Measurements from ENCODE around the gene OR2Z1.

The OR2Z1 gene

DNA sequence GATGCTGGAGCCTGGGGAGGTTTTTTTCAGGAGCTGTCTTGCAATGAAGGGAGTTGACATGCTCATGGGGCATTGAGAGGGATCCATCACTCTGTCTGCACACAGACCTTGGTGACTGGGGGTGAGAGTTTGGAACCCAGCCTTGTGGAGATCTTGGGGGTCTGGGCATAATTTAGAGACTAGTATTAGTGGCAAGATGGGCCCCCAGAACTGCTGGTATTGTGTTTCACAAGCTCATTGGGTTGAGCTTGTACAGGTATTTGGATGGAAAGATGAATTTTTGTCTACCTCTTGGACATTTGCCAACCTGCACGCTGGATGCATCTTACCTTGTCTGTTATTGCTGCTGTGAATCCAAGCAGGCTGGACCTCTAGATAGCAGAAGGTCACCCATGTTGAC is at the start of gene OR2Z1:
Gene OR2Z1 (plus strand): TSS at position 301 of the 400 bp plus-strand sequence. CDS start 9,395 bp downstream, outside the sequence.
- no peak for DNase-seq

DNA sequence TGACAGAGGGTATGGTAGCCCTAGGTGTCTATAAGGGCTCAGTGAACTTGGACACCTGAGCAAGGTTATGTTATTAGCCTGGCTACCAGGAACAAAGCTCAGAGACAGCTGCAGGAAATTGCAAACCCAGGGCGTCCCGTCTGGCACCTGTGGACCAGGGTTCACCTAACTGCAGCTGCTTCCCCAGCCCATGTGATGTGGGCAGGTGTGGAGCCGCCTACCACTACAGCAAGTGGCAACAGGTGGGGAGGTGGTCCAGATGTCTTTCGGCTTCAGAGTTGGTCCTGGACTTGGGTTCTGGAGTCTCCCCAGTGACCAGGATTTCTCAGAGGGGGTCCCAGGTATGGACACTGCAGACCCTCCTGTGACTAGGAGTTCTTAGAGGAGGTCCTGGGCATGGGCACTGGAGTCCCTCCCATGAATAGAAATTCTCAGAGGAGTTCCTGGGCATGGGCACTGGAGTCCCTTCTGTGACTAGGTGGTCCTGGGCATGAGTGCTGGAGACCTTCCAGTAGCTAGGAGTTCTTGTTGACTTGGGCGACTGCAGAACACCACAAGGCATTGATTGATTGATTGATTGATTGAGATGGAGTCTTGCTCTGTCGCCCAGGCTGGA is 48.0 kb upstream of the OR2Z1 start:
- DNase-seq: no peak

DNA sequence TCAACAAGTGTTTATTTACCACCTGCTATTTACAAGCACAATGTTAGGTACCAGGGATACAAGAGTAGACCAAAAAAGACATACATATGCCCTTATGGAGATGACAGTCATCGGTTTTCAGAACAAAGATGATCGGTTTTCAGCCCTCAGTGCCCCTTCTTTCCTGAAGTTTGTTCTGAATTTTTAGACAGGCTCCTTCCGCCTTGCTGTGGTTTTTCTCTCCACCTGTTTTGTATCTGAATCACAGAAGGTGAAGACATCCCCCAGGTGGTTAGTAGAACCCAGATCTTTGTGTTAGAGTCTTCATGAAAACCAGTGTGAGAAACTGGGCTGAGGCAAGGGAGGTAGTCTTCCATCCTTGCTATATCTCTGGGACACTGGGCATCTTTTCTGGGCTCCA is 46.4 kb upstream of the OR2Z1 start:
- DNase-seq: no peak

GRCh38 chr19:8678244-8678807 is 43.1 kb upstream of the OR2Z1 start:
- no peak for DNase-seq

- no peak for DNase-seq
Measured at GRCh38 chr19:8680676-8681344, 40.6 kb upstream of the OR2Z1 start.

- DNase-seq: no peak
Measured at GRCh38 chr19:8681345-8682029, 39.9 kb upstream of the OR2Z1 start.

DNA sequence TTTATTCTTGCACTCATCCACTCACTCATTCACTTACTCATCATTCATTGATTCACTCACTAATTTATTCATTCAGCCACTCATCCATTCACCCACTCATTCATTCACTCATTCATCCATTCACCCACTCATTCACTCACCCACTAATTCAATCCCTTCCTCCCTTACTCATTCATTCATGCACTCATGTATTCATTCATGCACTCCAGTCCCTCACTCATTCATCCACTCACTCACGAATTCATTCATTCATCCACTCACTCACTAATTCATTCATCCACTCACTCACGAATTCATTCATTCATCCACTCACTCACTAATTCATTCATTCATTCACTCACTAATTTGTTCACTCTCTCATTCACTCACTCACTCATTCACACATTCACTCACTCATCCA is 39.0 kb upstream of the OR2Z1 start:
- DNase-seq: no peak

- no peak for DNase-seq
Measured at GRCh38 chr19:8682931-8683330, 38.5 kb upstream of the OR2Z1 start.

DNA sequence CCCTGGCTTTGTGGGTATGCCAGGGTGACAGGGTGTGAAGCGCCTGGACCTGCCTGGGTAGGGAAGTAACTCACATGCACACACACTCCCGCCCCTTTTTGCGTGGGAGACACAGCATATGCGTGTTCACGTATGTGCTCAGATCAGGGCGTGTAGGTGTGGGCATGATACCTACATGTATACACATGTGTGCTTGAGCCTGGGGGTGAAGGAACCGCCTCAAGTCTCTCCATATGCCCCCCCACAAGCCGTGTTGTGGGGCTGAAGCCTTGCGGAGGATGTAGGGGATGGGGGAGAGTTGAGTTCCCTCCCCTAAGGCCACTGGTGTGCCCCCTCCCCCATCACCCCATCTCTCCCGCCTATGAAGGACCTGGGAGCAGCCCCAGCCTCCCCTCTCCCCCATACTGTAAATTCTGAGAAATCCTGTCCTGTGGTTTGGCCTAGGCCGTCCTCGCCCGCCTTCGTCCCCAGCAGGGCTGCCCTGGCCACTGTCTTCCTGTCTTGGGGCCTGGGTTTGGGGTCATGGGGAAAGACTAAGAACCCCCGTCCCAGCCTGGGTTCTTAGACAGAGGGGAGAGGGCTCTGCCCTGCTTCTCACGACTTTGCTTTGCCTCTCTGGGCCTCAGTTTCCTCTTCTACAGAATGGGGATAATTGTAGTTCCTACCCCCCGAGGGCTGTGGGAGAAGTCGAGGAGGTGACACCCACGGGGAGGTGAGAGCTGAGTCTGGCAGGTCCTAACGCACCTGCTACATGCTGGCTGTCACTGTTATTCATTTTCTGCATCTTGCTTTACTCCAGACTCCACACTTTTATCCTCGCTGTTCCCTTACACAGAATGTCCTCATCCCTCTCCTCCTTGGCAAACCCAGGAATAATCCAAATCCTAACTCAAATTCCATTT is 37.2 kb upstream of the OR2Z1 start:
- DNase-seq: no peak

DNA sequence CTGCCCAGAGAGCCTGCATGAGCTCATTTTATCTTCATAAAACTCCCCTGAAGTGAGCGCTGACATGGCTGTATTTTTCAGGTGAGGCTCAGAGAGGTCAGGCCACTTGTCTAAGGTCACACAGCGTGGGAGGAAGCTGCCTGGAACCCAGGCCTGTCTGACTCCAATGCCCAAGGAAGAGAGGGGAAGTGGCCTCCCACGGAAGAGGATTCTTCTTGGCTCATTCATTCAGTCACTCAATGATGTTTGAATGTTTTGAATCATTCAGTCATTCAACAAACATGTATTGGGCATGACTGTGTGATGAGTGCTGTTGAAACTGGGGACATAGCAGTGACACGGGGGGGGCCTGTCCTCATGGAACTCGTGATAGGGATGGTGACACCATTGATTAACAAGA is 34.9 kb upstream of the OR2Z1 start:
- no peak for DNase-seq

GRCh38 chr19:8688930-8689329 is 32.5 kb upstream of the OR2Z1 start:
- DNase-seq: no peak

- DNase-seq: no peak
Measured at GRCh38 chr19:8690753-8691539, 30.5 kb upstream of the OR2Z1 start.

- no peak for DNase-seq
Measured at GRCh38 chr19:8695501-8695900, 25.9 kb upstream of the OR2Z1 start.

DNA sequence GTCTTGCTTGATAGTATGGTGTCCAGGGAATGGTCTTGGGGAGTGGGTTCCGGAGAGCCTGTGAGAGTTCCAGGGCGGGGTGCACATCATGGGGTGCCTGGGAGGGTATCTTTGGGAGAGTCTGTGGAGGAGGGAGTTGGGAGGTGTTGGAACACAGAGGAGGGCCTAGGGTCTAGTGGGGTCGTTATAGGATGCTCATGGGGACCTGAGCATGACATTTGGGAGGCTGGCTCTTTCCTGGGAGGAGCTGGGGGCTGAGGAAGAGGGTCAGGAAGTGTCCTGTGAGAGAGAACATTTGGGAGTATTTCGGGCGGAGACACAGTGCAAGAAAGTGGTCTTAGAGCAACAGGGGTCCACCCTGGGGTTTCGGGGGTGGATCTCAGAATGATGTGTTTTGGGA is 25.5 kb upstream of the OR2Z1 start:
- DNase-seq: no peak

DNA sequence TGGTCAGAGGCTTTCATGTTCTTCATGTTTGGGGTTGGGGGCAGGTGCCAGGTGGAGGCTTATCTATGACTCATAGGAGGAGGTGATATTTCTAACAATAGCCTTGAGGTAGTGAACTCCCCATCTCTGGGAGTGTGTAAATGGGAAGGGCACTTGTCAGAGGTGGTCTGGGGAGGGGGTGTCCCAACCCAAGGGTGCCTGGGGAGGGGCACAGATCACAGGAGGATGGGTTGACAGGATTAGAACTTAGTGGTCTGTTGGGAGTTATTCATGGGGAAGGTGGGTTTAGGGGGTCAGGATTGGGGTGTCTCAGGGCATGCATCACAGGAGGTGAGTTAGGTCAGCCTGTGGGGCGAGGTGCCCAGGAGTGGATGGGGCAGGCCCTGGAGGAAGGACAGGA is 24.4 kb upstream of the OR2Z1 start:
- no peak for DNase-seq

- no peak for DNase-seq
Measured at GRCh38 chr19:8697671-8698432, 23.6 kb upstream of the OR2Z1 start.

- no peak for DNase-seq
Measured at GRCh38 chr19:8698433-8699063, 22.9 kb upstream of the OR2Z1 start, which contains the start of gene ACTL9. ACTL9 (minus strand) TSS chr19:8698795; CDS start chr19:8698701, 94 bp downstream.

DNA sequence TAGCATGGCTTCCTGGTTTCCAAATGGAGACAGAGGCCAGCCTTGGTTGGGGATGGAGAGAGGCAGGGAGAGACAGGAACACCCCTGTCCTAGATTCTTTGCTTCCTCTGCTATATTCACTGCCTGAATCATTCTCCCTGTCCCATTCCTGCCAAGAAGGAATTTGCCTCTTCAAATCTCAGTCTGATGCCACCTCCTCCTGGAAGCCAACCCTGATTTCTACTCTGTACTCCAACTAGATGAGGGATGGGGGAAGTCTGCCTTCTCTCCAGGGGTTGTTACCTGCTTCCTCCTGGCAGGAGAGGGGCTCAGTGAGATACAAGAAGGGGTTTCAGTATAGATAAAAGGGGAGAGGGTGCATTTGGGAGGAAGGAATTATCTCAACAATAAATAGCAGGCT is 21.5 kb upstream of the OR2Z1 start:
- no peak for DNase-seq

DNA sequence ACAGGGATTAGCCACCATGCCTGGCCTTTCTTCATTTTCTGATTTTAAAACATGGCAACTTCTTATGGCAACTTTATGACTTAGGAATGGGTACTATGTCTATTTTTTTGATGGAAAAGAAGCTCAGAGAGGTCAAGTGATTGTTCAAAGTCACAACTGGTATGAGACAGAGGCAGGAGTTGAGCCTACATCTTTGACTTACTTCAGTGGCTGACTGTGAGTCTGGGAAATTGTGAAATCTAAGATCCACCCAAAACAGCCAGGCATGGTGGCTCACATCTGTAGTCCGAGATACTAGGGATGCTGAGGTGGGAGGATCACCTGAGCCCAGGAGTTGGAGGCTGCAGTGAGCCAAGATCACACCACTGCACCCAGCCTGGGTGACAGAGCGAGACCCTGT is 20.5 kb upstream of the OR2Z1 start:
- DNase-seq: no peak

- DNase-seq: no peak
Measured at GRCh38 chr19:8702350-8702749, 19.1 kb upstream of the OR2Z1 start.

GRCh38 chr19:8703223-8703622 is 18.2 kb upstream of the OR2Z1 start:
- DNase-seq: no peak

All from cerebellar nuclear complex (tissue), 1 donor.